Activated CD4-positive, alpha-beta memory T cell treated with anti-CD3 and anti-CD28 coated beads for 36 hours (primary cell): ENCODE measurements around the gene ADCY7. TPM values are rescaled to one million over a fixed set of nuclear protein-coding genes. Genes with fewer than 3 reads are reported as not detected.
"Not testable (repeated sequence)": the region's sequence is repeated elsewhere in the genome, so short reads cannot be mapped to it uniquely, and the experiment has no call there.

Source experiments
- CTCF ChIA-PET: fragments of 350-600 bp; sonication (Branson Sonifier 250); formaldehyde crosslinking; loops from one replicate; lab custom pipeline; 2021; ENCODE audit warnings: antibody characterized with exemption, inconsistent platforms; lab: Charles Lee
- POLR2A ChIA-PET: fragments of 350-600 bp; sonication (Branson Sonifier 250); formaldehyde crosslinking; loops from one replicate; lab custom pipeline; 2021; ENCODE audit warnings: antibody characterized with exemption; lab: Charles Lee
- DNase-seq: peaks from one replicate; pipeline ENCODE4 v3.0.0-alpha.2; 2020
- H3K27ac Mint-ChIP-seq: one replicate; pipeline ENCODE4 v1.8.0; 2021; ENCODE audit warnings: mixed read lengths
- H3K27me3 Mint-ChIP-seq: one replicate; pipeline ENCODE4 v1.8.0; 2021; ENCODE audit warnings: mixed read lengths
- H3K36me3 Mint-ChIP-seq: one replicate; pipeline ENCODE4 v1.8.0; 2021; ENCODE audit warnings: mixed read lengths
- H3K4me1 Mint-ChIP-seq: one replicate; pipeline ENCODE4 v1.8.0; 2021; ENCODE audit warnings: low read depth, mixed read lengths
- H3K4me3 Mint-ChIP-seq: one replicate; pipeline ENCODE4 v1.8.0; 2021; ENCODE audit warnings: mild to moderate bottlenecking, mixed read lengths
- H3K9me3 Mint-ChIP-seq: one replicate; pipeline ENCODE4 v1.8.0; 2021; ENCODE audit warnings: mixed read lengths
- intact Hi-C: fragments of 100-400 bp; cut with micrococcal nuclease; formaldehyde crosslinking; loops from one replicate; pipeline ENCODE4 v1.15.1; 2023
- total RNA-seq, 2 experiments: library from RNA; stranded (reverse); gene quantifications; one replicate each; pipeline ENCODE4 v1.2.3, GENCODE V29; 2021

The ADCY7 gene
- total RNA-seq, 2 experiments from 2014 or later = 100.0 to 107 TPM

GRCh38 chr16:50334106-50334975 lies 68.0 kb downstream of the ADCY7 start:
- ChIA-PET CTCF (interaction anchor here (1.1 to 1.4 kb wide), 2 partner anchors 8 to 35 kb away, joined by 3 to 6 read pairs; no protein-coding TSS in a partner anchor), POLR2A (no interaction called here)
- no peaks in the 10 kb centered on the region for H3K27me3 Mint-ChIP-seq
- no peaks in the 10 kb centered on the region for H3K9me3 Mint-ChIP-seq
- DNase-seq = no peak
- peaks cover 48% of the 10 kb centered on the region for H3K36me3 Mint-ChIP-seq
- peak overlapping the region; percentile 90 for H3K27ac Mint-ChIP-seq
- peaks cover 73% of the 10 kb centered on the region for H3K4me1 Mint-ChIP-seq
- no peak overlapping the region for H3K4me3 Mint-ChIP-seq
- intact Hi-C loops = loop anchor here (10.0 kb wide), 1 partner anchor 310 kb away; the partner anchor contains the start of gene CNEP1R1

- DNase-seq = peak; percentile 70
- Mint-ChIP-seq H3K4me3 (peak overlapping the region; percentile 32), H3K36me3 (peaks cover 42% of the 10 kb centered on the region), H3K27ac (peak overlapping the region; percentile 90), H3K4me1 (peaks cover 68% of the 10 kb centered on the region), H3K27me3 (no peaks in the 10 kb centered on the region), H3K9me3 (no peaks in the 10 kb centered on the region)
- ChIA-PET POLR2A (no interaction called here), CTCF (interaction anchor here (1.1 to 1.4 kb wide), 2 partner anchors 9 to 34 kb away, joined by 3 to 6 read pairs; no protein-coding TSS in a partner anchor)
- intact Hi-C loops = loop anchor here (1.0 to 10.0 kb wide), 7 partner anchors 8 to 1723 kb away; partner anchors contain the start of genes ADCY7, CNEP1R1, N4BP1 and SNX20
Measured at GRCh38 chr16:50335196-50335958, 69.0 kb downstream of the ADCY7 start.

- no peak for DNase-seq
- Mint-ChIP-seq H3K4me1 (peaks cover 66% of the 10 kb centered on the region), H3K9me3 (no peaks in the 10 kb centered on the region), H3K27me3 (no peaks in the 10 kb centered on the region), H3K36me3 (peaks cover 35% of the 10 kb centered on the region), H3K4me3 (no peak overlapping the region), H3K27ac (peak overlapping the region; percentile 28)
- CTCF ChIA-PET = interaction anchor here (0.7 to 6.3 kb wide), 3 partner anchors 9 to 25 kb away, joined by 3 to 93 read pairs (median 4); no protein-coding TSS in a partner anchor
- POLR2A ChIA-PET = interaction anchor here (1.0 to 1.4 kb wide), 3 partner anchors 9 to 73 kb away, joined by 3 to 5 read pairs (median 3); no protein-coding TSS in a partner anchor
- intact Hi-C loops = loop anchor here (5.0 to 10.0 kb wide), 4 partner anchors 312 to 1725 kb away; partner anchors contain the start of genes CNEP1R1, N4BP1 and SNX20
Measured at GRCh38 chr16:50336884-50337283, 70.5 kb downstream of the ADCY7 start.

- H3K4me3 Mint-ChIP-seq = peak overlapping the region; percentile 45
- no peaks in the 10 kb centered on the region for H3K27me3 Mint-ChIP-seq
- peak; percentile 57 for DNase-seq
Measured at GRCh38 chr16:50338371-50339231, 72.2 kb downstream of the ADCY7 start.

GRCh38 chr16:50340578-50340977 lies 74.2 kb downstream of the ADCY7 start:
- H3K4me1 Mint-ChIP-seq = peaks cover 39% of the 10 kb centered on the region
- ChIA-PET POLR2A (no interaction called here), CTCF (interaction anchor here (0.6 to 6.3 kb wide), 4 partner anchors 12 to 186 kb away, joined by 3 to 93 read pairs (median 16); no protein-coding TSS in a partner anchor)
- H3K27me3 Mint-ChIP-seq = no peaks in the 10 kb centered on the region
- intact Hi-C loops = no loop called here
- no peaks in the 10 kb centered on the region for H3K9me3 Mint-ChIP-seq
- H3K27ac Mint-ChIP-seq = no peak overlapping the region
- DNase-seq = no peak
- H3K36me3 Mint-ChIP-seq = peaks cover 38% of the 10 kb centered on the region
- H3K4me3 Mint-ChIP-seq = no peak overlapping the region

More at GRCh38 chr16:50338371-50339231, 72.2 kb downstream of the ADCY7 start:
- H3K27ac Mint-ChIP-seq = peak overlapping the region; percentile 88
- peaks cover 56% of the 10 kb centered on the region for H3K4me1 Mint-ChIP-seq
- intact Hi-C loops = loop anchor here (1.0 to 10.0 kb wide), 11 partner anchors 11 to 1726 kb away; partner anchors contain the start of genes CNEP1R1, HEATR3, N4BP1 and SNX20
- POLR2A ChIA-PET = interaction anchor here (0.6 to 2.1 kb wide), 14 partner anchors 9 to 418 kb away, joined by 3 to 20 read pairs (median 4); partner anchors contain the start of genes ADCY7 and NKD1
- no peaks in the 10 kb centered on the region for H3K9me3 Mint-ChIP-seq
- CTCF ChIA-PET = interaction anchor here (0.6 to 6.3 kb wide), 10 partner anchors 10 to 468 kb away, joined by 3 to 93 read pairs (median 4); partner anchors contain the start of gene CNEP1R1
- H3K36me3 Mint-ChIP-seq = peaks cover 30% of the 10 kb centered on the region

- ChIA-PET POLR2A (interaction anchor here (1.0 kb wide), 1 partner anchor 11 kb away, joined by 3 read pairs; no protein-coding TSS in a partner anchor), CTCF (interaction anchor here (1.6 kb wide), 2 partner anchors 11 to 16 kb away, joined by 6 to 9 read pairs; no protein-coding TSS in a partner anchor)
- H3K9me3 Mint-ChIP-seq, H3K4me3 Mint-ChIP-seq, intact Hi-C loops, DNase-seq, H3K27me3 Mint-ChIP-seq, H3K27ac Mint-ChIP-seq: not testable (repeated sequence)
- Mint-ChIP-seq H3K36me3 (peaks cover 53% of the 10 kb centered on the region), H3K4me1 (peaks cover 23% of the 10 kb centered on the region)
Measured at GRCh38 chr16:50343566-50343965, 77.2 kb downstream of the ADCY7 start.

- intact Hi-C loops, H3K27ac Mint-ChIP-seq, H3K9me3 Mint-ChIP-seq, POLR2A ChIA-PET, H3K27me3 Mint-ChIP-seq, DNase-seq, H3K4me3 Mint-ChIP-seq: not testable (repeated sequence)
- H3K4me1 Mint-ChIP-seq = peaks cover 12% of the 10 kb centered on the region
- peaks cover 69% of the 10 kb centered on the region for H3K36me3 Mint-ChIP-seq
- CTCF ChIA-PET = interaction anchor here (0.7 to 1.6 kb wide), 2 partner anchors 9 to 18 kb away, joined by 3 to 6 read pairs; no protein-coding TSS in a partner anchor
Measured at GRCh38 chr16:50345210-50345609, 78.9 kb downstream of the ADCY7 start.

- intact Hi-C loops = no loop called here
- H3K9me3 Mint-ChIP-seq = peaks cover 4% of the 10 kb centered on the region
- no peak overlapping the region for H3K27ac Mint-ChIP-seq
- no peaks in the 10 kb centered on the region for H3K27me3 Mint-ChIP-seq
- peaks cover 23% of the 10 kb centered on the region for H3K4me1 Mint-ChIP-seq
- ChIA-PET POLR2A (interaction anchor here (1.5 kb wide), 1 partner anchor 12 kb away, joined by 4 read pairs; no protein-coding TSS in a partner anchor), CTCF (interaction anchor here (1.2 to 14.0 kb wide), 4 partner anchors 12 to 456 kb away, joined by 3 to 302 read pairs (median 4); no protein-coding TSS in a partner anchor)
- no peak for DNase-seq
- H3K36me3 Mint-ChIP-seq = peaks cover 56% of the 10 kb centered on the region
- H3K4me3 Mint-ChIP-seq = no peak overlapping the region
Measured at GRCh38 chr16:50351116-50351515, 84.8 kb downstream of the ADCY7 start.

GRCh38 chr16:50351952-50352351 lies 85.6 kb downstream of the ADCY7 start:
- no peak for DNase-seq
- intact Hi-C loops = no loop called here
- no peak overlapping the region for H3K27ac Mint-ChIP-seq
- no peaks in the 10 kb centered on the region for H3K27me3 Mint-ChIP-seq
- peaks cover 24% of the 10 kb centered on the region for H3K4me1 Mint-ChIP-seq
- peaks cover 52% of the 10 kb centered on the region for H3K36me3 Mint-ChIP-seq
- POLR2A ChIA-PET = interaction anchor here (1.5 kb wide), 1 partner anchor 13 kb away, joined by 4 read pairs; no protein-coding TSS in a partner anchor
- H3K4me3 Mint-ChIP-seq = no peak overlapping the region
- CTCF ChIA-PET = interaction anchor here (1.2 to 14.0 kb wide), 3 partner anchors 12 to 455 kb away, joined by 3 to 302 read pairs (median 4); no protein-coding TSS in a partner anchor
- peaks cover 4% of the 10 kb centered on the region for H3K9me3 Mint-ChIP-seq

- CTCF ChIA-PET = interaction anchor here (0.8 to 14.0 kb wide), 29 partner anchors 9 to 458 kb away, joined by 3 to 302 read pairs (median 5); partner anchors contain the start of genes BRD7 and CNEP1R1
- Mint-ChIP-seq H3K27ac (no peak overlapping the region), H3K9me3 (peaks cover 4% of the 10 kb centered on the region), H3K36me3 (peaks cover 40% of the 10 kb centered on the region), H3K27me3 (no peaks in the 10 kb centered on the region), H3K4me3 (no peak overlapping the region), H3K4me1 (peaks cover 24% of the 10 kb centered on the region)
- intact Hi-C loops = loop anchor here (1.0 to 2.0 kb wide), 2 partner anchors 15 to 140 kb away; no protein-coding TSS in a partner anchor
- POLR2A ChIA-PET = interaction anchor here (1.5 kb wide), 1 partner anchor 27 kb away, joined by 6 read pairs; no protein-coding TSS in a partner anchor
- no peak for DNase-seq
Measured at GRCh38 chr16:50354082-50354481, 87.7 kb downstream of the ADCY7 start.
